HEK293 (cell line): Measurements from ENCODE around the gene EMD.
A peak's percentile ranks its signal among the peaks of the same experiment; 100 is the strongest.

Experiments used
- BCL11B ChIP-seq: fragments of 450-650 bp; formaldehyde crosslinking; IDR thresholded peaks from 2 replicates; pipeline ENCODE4 v1.5.1; 2016; ENCODE audit warnings: low read depth, missing biosample characterization, missing genetic modification characterization
- CTCF ChIP-seq: fragments of 450-650 bp; formaldehyde crosslinking; IDR thresholded peaks from 2 replicates; pipeline ENCODE4 v1.5.1; 2016; ENCODE audit warnings: missing biosample characterization, missing genetic modification characterization
- HOXC10 ChIP-seq: sonication (generic); formaldehyde crosslinking; IDR thresholded peaks from 2 replicates; pipeline ENCODE4 v1.8.1; 2023; ENCODE audit warnings: mild to moderate bottlenecking, missing genetic modification reagents
- INSM2 ChIP-seq: fragments of 450-650 bp; formaldehyde crosslinking; IDR thresholded peaks from 2 replicates; pipeline ENCODE4 v1.5.1; 2016; ENCODE audit warnings: missing biosample characterization, missing genetic modification characterization
- KLF16 ChIP-seq: fragments of 450-650 bp; formaldehyde crosslinking; IDR thresholded peaks from 2 replicates; pipeline ENCODE4 v1.5.1; 2017; ENCODE audit warnings: missing biosample characterization, missing genetic modification characterization
- KLF8 ChIP-seq: fragments of 450-650 bp; formaldehyde crosslinking; IDR thresholded peaks from 2 replicates; pipeline ENCODE4 v1.5.1; 2016; ENCODE audit warnings: missing biosample characterization, missing genetic modification characterization
- PATZ1 ChIP-seq: fragments of 450-650 bp; formaldehyde crosslinking; IDR thresholded peaks from 2 replicates; pipeline ENCODE4 v1.5.1; 2016; ENCODE audit warnings: missing biosample characterization, missing genetic modification characterization
- PRDM1 ChIP-seq: fragments of 450-650 bp; formaldehyde crosslinking; IDR thresholded peaks from 2 replicates; pipeline ENCODE4; 2016; ENCODE audit warnings: missing biosample characterization, missing genetic modification characterization
- PRDM4 ChIP-seq: fragments of 450-650 bp; formaldehyde crosslinking; IDR thresholded peaks from 2 replicates; pipeline ENCODE4 v1.5.1; 2017; ENCODE audit warnings: missing biosample characterization, missing genetic modification characterization
- SETDB1 ChIP-seq: IDR thresholded peaks from one replicate; pipeline ENCODE4 v1.6.1; 2017; ENCODE audit warnings: mild to moderate bottlenecking, low read length, moderate library complexity, mixed read lengths; ENCODE audit not compliant: insufficient read length
- SP7 ChIP-seq: fragments of 450-650 bp; formaldehyde crosslinking; IDR thresholded peaks from 2 replicates; pipeline ENCODE4 v1.5.1; 2016; ENCODE audit warnings: missing biosample characterization, missing genetic modification characterization
- ZEB2 ChIP-seq: fragments of 450-650 bp; formaldehyde crosslinking; IDR thresholded peaks from 2 replicates; pipeline ENCODE4 v1.5.1; 2016; ENCODE audit warnings: missing biosample characterization, missing genetic modification characterization
- ZNF112 ChIP-seq: fragments of 450-650 bp; formaldehyde crosslinking; IDR thresholded peaks from 2 replicates; pipeline ENCODE4 v1.5.0; 2017; ENCODE audit warnings: missing biosample characterization, missing genetic modification characterization
- ZNF146 ChIP-seq: fragments of 450-650 bp; formaldehyde crosslinking; IDR thresholded peaks from 2 replicates; pipeline ENCODE4 v1.5.1; 2016; ENCODE audit warnings: missing biosample characterization, missing genetic modification characterization
- ZNF148 ChIP-seq: fragments of 450-650 bp; formaldehyde crosslinking; IDR thresholded peaks from 2 replicates; pipeline ENCODE4 v1.5.0; 2017; ENCODE audit warnings: missing biosample characterization, missing genetic modification characterization, borderline replicate concordance
- ZNF24 ChIP-seq: fragments of 450-650 bp; formaldehyde crosslinking; IDR thresholded peaks from 2 replicates; pipeline ENCODE4 v1.5.1; 2016; ENCODE audit warnings: missing biosample characterization, missing genetic modification characterization
- ZNF341 ChIP-seq: fragments of 450-650 bp; formaldehyde crosslinking; IDR thresholded peaks from 2 replicates; pipeline ENCODE4; 2016; ENCODE audit warnings: low read depth, missing biosample characterization, missing genetic modification characterization
- ZNF473 ChIP-seq: fragments of 450-650 bp; formaldehyde crosslinking; IDR thresholded peaks from 2 replicates; pipeline ENCODE4 v1.5.1; 2017; ENCODE audit warnings: missing biosample characterization, missing genetic modification characterization
- ZNF555 ChIP-seq: fragments of 450-650 bp; formaldehyde crosslinking; conservative IDR thresholded peaks from 2 replicates; pipeline ENCODE4 v1.5.1; 2017; ENCODE audit warnings: missing biosample characterization, mild to moderate bottlenecking, missing genetic modification characterization, inconsistent platforms
- ZNF658 ChIP-seq: fragments of 450-650 bp; formaldehyde crosslinking; IDR thresholded peaks from 2 replicates; pipeline ENCODE4; 2016; ENCODE audit warnings: missing biosample characterization, missing genetic modification characterization
- ZNF660 ChIP-seq: fragments of 450-650 bp; IDR thresholded peaks from 2 replicates; pipeline ENCODE4 v1.5.1; 2018; ENCODE audit warnings: missing biosample characterization, mild to moderate bottlenecking, missing genetic modification characterization
- ZNF670 ChIP-seq: fragments of 450-650 bp; formaldehyde crosslinking; IDR thresholded peaks from 2 replicates; pipeline ENCODE4 v1.5.1; 2016; ENCODE audit warnings: missing biosample characterization, missing genetic modification characterization, low read depth
- ZNF692 ChIP-seq: fragments of 450-650 bp; formaldehyde crosslinking; IDR thresholded peaks from 2 replicates; pipeline ENCODE4 v1.5.1; 2016; ENCODE audit warnings: missing biosample characterization, missing genetic modification characterization
- ZNF747 ChIP-seq: fragments of 450-650 bp; formaldehyde crosslinking; IDR thresholded peaks from 2 replicates; pipeline ENCODE4 v1.5.1; 2016; ENCODE audit warnings: missing biosample characterization, missing genetic modification characterization
- ZNF785 ChIP-seq: fragments of 450-650 bp; formaldehyde crosslinking; IDR thresholded peaks from 2 replicates; pipeline ENCODE4 v1.5.1; 2016; ENCODE audit warnings: missing biosample characterization, missing genetic modification characterization
- ZSCAN5A ChIP-seq: fragments of 450-650 bp; formaldehyde crosslinking; IDR thresholded peaks from 2 replicates; pipeline ENCODE4 v1.5.1; 2016; ENCODE audit warnings: missing biosample characterization, missing genetic modification characterization

The EMD gene

GRCh38 chrX:154371017-154371788 is 7.9 kb upstream of the EMD start (continued):
- TF ChIP-seq PATZ1 (tag by site-specific recombination) (peak; percentile 92), ZNF341 (tag by site-specific recombination) (no peak), ZNF670 (tag by site-specific recombination) (no peak), ZNF692 (tag by site-specific recombination) (peak; percentile 94), ZNF148 (no peak), ZNF473 (tag by site-specific recombination) (no peak), BCL11B (tag by site-specific recombination) (peak; percentile 45; the same call in 1 of the 2 replicates), CTCF (tag by site-specific recombination) (peak; percentile 46), SETDB1 (no peak), ZNF660 (peak; percentile 52), ZNF146 (peak; percentile 33; the same call in 1 of the 2 replicates), SP7 (tag by site-specific recombination) (peak; percentile 64), HOXC10 (CRISPR knock-in tag) (no peak), KLF8 (tag by site-specific recombination) (peak; percentile 96), ZNF658 (tag by site-specific recombination) (0 out of 2 replicates have a peak, but pooled peaks have one; percentile 31), ZNF24 (tag by site-specific recombination) (peak; percentile 29; the same call in 1 of the 2 replicates), ZNF747 (tag by site-specific recombination) (0 out of 2 replicates have a peak, but pooled peaks have one; percentile 58), ZNF785 (tag by site-specific recombination) (peak; percentile 52; the same call in 1 of the 2 replicates), ZNF555 (no peak), INSM2 (tag by site-specific recombination) (peak; percentile 48), PRDM4 (peak; percentile 51; the same call in 1 of the 2 replicates), PRDM1 (no peak), ZNF112 (no peak), ZSCAN5A (tag by site-specific recombination) (0 out of 2 replicates have a peak, but pooled peaks have one; percentile 69), KLF16 (tag by site-specific recombination) (peak; percentile 83; the same call in 1 of the 2 replicates), ZEB2 (tag by site-specific recombination) (peak; percentile 78; the same call in 1 of the 2 replicates)
